ENCODE data around the gene SPA17.

DNA sequence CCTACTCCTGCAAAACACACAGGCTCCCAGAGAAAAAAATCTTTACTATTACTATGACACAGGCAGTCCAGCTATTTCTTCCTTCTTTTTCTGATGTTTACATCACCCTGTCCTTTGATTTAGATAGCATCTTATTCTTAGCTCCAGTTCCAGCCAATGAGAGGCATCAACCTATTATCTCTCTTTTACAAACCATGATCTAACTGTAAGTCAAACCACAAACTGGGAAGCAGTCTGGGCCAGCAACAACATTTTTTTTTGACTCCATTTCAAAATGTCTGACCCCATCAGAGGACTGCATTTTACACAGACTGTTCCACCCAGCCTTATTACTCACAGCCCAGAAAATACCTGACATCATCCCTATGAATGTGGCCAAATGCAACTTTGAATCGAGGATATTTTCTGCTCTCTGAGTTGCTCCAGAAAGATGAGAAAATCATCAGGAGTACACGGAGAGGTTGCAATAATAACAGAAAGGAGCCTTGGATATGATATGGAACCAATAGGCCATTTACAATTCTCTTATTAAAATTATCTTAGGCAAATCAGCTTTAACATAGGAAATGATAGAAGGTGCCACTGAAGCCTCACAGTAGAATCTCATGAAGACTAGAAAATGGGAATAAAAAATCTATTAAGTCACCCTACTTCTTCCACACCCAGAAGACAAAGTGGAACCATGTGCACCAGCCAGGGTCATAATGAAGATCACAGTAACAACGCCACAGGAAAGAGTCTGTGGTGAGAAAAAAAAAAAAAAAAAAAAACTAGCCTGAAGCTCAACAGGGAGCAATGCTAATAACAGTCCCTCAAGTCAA, 29.9 kb upstream of the SPA17 start:
- TF ChIP-seq CTCF (IDR thresholded peaks at IDR 0.05) (no peak), CREM (CRISPR knock-in tag; IDR thresholded peaks at IDR 0.05) (no peak), NR1H2 (CRISPR knock-in tag; IDR thresholded peaks at IDR 0.05) (no peak), E2F1 (CRISPR knock-in tag; IDR thresholded peaks at IDR 0.05) (no peak), KAT7 (CRISPR knock-in tag; IDR thresholded peaks at IDR 0.05; ENCODE audit: borderline replicate concordance) (no peak), USF2 (CRISPR knock-in tag; IDR thresholded peaks at IDR 0.05) (no peak), FOXK1 (CRISPR knock-in tag; IDR thresholded peaks at IDR 0.05) (no peak), HMGXB4 (CRISPR knock-in tag; IDR thresholded peaks at IDR 0.05) (no peak)
- TF ChIP-seq, protein P1, sequence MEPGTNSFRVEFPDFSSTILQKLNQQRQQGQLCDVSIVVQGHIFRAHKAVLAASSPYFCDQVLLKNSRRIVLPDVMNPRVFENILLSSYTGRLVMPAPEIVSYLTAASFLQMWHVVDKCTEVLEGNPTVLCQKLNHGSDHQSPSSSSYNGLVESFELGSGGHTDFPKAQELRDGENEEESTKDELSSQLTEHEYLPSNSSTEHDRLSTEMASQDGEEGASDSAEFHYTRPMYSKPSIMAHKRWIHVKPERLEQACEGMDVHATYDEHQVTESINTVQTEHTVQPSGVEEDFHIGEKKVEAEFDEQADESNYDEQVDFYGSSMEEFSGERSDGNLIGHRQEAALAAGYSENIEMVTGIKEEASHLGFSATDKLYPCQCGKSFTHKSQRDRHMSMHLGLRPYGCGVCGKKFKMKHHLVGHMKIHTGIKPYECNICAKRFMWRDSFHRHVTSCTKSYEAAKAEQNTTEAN (CRISPR knock-in tag; IDR thresholded peaks at IDR 0.05): no peak
- TF ChIP-seq, protein P2, sequence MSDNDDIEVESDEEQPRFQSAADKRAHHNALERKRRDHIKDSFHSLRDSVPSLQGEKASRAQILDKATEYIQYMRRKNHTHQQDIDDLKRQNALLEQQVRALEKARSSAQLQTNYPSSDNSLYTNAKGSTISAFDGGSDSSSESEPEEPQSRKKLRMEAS (CRISPR knock-in tag; IDR thresholded peaks at IDR 0.05): no peak

All from WTC11 (cell line).